ENCODE data around the gene ARHGAP4.

ARHGAP4 gene

DNA sequence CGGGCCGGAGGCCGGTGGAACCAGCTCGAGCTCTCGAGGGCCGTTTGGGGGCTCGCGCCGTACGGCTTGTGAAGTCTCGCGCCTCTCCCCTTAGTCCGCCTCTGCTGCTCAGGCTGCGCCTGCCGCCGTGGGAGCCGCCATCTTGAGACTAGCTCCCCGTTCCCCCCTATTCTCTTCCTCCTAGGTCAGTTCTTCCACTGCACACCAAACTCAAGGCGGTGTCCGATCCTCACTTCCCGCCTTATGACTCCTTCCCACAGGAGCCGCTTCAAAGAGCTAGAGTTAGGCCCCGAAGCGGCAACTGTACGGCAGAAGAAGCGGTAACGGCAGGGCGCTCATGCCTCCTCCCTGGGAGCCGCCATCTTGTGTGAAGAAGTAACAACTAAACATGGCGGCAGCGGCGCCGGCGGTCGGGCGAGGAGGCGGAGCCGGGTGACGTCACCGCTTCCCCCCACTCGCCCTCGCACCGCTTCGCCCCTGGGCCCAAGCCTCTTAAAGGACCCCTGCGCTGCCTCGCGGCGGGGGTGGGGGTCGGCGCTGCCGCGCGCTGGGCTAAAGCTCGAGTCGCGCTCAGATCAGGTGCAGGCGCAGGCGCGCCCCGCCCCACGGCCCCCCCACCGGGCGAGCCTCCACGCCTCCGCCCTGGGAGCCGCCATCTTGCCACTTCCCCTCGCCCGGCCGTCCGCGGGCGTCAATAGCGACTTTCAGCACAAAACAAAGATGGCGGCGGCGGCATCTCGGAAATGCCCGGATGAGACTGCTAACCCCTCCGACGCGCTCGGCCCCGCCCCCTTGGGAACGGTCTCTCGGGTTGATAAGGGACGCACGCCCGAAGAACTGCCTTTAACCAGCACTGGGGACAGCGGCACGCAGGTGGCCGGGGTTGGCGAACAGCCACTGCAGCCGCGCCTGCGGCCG, 45.6 kb upstream of the ARHGAP4 start, which contains the start of gene HCFC1:
HCFC1 (minus strand) TSS at position 369 of the 918 bp plus-strand sequence. CDS start 978 bp downstream, outside the sequence.
- Histone ChIP-seq H3K27me3 (no peaks in the 10 kb centered on the region), H3K4me3 (ENCODE audit: low read depth, low read length) (peak within 1 kb of the TSS; percentile 93)
- TF ChIP-seq, protein P1, sequence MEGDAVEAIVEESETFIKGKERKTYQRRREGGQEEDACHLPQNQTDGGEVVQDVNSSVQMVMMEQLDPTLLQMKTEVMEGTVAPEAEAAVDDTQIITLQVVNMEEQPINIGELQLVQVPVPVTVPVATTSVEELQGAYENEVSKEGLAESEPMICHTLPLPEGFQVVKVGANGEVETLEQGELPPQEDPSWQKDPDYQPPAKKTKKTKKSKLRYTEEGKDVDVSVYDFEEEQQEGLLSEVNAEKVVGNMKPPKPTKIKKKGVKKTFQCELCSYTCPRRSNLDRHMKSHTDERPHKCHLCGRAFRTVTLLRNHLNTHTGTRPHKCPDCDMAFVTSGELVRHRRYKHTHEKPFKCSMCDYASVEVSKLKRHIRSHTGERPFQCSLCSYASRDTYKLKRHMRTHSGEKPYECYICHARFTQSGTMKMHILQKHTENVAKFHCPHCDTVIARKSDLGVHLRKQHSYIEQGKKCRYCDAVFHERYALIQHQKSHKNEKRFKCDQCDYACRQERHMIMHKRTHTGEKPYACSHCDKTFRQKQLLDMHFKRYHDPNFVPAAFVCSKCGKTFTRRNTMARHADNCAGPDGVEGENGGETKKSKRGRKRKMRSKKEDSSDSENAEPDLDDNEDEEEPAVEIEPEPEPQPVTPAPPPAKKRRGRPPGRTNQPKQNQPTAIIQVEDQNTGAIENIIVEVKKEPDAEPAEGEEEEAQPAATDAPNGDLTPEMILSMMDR (IDR thresholded peaks at IDR 0.05; ENCODE audit: low read depth, low read length): no peak

DNA sequence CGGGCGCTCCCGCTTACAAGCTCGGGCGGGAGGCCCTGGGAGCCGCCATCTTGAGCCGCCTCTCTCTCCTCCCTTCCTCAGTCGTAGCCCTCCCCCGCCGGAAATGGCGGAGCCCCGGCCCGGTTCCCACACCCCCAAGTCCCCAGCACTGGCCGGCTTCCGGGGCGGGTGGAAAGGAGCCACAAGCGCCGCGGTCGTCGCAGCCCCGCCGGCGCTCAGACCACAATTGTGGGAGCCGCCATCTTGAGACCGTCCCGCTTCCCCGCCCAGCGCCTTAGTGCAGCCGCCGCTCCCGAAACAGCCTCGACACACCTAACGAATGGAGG, 45.0 kb upstream of the ARHGAP4 start:
- no peaks in the 10 kb centered on the region for H3K9me3 ChIP-seq
- H3K4me3 ChIP-seq (ENCODE audit: low read depth, low read length): peak overlapping the region; percentile 93

More for the DNA sequence above, 45.6 kb upstream of the ARHGAP4 start, which contains the start of gene HCFC1:
- no peaks in the 10 kb centered on the region for H3K9me3 ChIP-seq
- DNase-seq: peak; percentile 91
- peaks cover 7% of the 10 kb centered on the region for H3K4me1 ChIP-seq
- H3K36me3 ChIP-seq: peaks cover 29% of the 10 kb centered on the region

DNA sequence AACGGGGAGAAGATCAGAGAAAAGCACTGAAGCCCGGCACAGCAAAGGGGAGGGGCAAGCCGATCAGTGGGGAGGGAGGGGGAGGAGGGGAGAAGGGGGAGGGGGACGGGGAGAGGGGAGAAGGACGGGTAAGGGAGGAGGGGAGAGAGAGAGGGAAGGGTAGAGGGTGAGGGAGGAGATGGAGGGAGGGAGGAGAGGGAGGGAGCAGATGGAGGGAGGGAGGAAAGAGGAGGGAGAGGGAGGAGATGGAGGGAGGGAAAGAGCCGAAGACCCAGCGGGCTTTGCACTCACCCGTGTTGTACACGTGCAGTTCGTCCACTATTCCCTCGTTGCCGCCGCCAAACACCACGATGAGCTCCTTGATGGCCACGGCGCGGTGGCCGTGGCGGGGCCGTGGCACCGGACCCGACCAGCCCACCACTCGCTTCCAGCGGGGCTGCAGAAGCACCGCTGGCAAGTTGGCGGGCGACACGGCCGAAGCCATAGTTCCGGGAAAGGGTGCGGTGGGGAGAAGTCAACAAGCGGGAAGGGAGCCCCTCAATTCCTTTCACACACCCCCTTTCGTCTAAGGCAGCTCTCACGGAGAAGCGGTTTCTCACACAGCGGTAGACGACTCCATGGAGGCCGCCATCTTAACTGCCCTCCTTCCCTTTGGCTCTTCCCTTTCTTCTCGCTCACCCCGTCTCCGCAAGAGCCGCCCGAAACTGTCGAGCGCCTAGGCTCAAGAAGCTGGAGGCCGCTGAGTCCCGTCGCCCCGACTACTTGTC, 44.5 kb upstream of the ARHGAP4 start:
- peaks cover 10% of the 10 kb centered on the region for H3K4me1 ChIP-seq
- H3K27me3 ChIP-seq: no peaks in the 10 kb centered on the region
- H3K9me3 ChIP-seq: no peaks in the 10 kb centered on the region
- H3K4me3 ChIP-seq (ENCODE audit: low read depth, low read length): peak overlapping the region; percentile 93
- H3K36me3 ChIP-seq: peaks cover 30% of the 10 kb centered on the region
- TF ChIP-seq, protein P1 (IDR thresholded peaks at IDR 0.05; ENCODE audit: low read depth, low read length): no peak
- peak; percentile 59 for DNase-seq

More for the DNA sequence above, 45.0 kb upstream of the ARHGAP4 start:
- TF ChIP-seq, protein P1 (IDR thresholded peaks at IDR 0.05; ENCODE audit: low read depth, low read length): no peak
- Histone ChIP-seq H3K27me3 (no peaks in the 10 kb centered on the region), H3K36me3 (peaks cover 30% of the 10 kb centered on the region), H3K4me1 (peaks cover 10% of the 10 kb centered on the region)
- DNase-seq: peak; percentile 89

DNA sequence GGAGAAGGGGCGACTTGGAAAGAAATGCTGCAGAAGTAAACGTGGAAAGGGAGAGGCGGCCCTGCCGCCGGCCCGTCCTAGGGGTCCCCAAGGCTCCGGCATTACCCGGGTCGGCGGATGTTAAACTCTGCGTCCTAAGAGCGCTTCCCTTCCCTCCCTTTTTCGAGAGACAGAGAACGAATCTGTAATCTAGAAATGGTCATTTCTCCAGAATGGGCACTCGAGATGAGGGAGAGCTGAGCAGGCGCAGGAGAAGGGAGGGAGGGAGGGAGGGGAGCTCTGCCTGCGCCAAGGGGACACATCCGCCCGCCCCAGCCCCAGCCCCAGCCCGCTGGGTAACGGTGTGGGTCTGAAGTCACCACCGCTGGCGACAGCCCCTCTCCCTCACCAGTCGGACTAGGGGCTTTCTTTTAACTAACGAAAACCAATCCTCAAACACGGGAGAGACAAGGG, 43.9 kb upstream of the ARHGAP4 start:
- Histone ChIP-seq H3K4me3 (ENCODE audit: low read depth, low read length) (peak overlapping the region; percentile 93), H3K36me3 (peaks cover 33% of the 10 kb centered on the region), H3K4me1 (peaks cover 10% of the 10 kb centered on the region), H3K9me3 (no peaks in the 10 kb centered on the region), H3K27me3 (no peaks in the 10 kb centered on the region)
- DNase-seq: no peak
- TF ChIP-seq, protein P1 (IDR thresholded peaks at IDR 0.05; ENCODE audit: low read depth, low read length): no peak

DNA sequence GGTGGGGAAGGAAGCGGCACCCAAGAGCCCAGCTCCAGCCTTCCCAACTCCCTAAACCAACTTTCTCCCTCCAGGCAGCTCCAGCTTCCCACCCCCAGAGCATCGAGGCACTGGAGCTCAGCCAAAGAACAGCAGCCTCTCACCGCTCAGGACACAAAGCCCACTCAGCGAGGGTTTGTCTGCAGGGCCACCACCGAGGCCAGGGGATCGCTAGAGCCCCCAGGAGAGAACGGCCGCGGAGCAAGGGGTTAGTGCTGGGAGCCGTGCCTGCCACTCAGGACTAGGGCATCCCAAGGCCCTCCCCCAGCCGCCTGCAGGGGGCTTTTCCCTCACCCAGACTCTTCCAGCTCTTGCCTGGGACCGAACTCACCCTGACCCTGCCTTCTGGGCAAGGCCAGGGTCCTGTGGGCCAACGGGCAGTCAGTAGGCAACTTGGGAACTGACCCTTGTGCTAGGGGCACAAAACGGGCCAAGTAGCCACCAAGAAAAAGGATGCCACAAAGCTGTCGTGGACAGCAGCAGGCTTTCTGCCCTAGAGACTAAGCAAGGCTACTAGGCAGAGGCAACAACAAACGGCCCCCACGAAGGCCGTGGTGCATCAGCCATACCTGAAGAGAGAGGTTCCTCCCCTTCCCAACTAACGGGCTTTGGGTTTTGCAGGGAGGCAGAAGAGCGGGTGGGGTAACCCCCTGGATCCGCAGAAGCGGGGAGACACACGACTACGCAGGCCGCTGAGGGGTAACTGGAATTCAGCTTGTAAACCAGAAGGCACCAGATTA, 43.2 kb upstream of the ARHGAP4 start:
- TF ChIP-seq, protein P1 (IDR thresholded peaks at IDR 0.05; ENCODE audit: low read depth, low read length): peak; percentile 12; the same call in 1 of the 2 replicates
- H3K4me1 ChIP-seq: peaks cover 9% of the 10 kb centered on the region
- DNase-seq: peak; percentile 42
- peaks cover 38% of the 10 kb centered on the region for H3K36me3 ChIP-seq
- no peaks in the 10 kb centered on the region for H3K27me3 ChIP-seq
- peak overlapping the region; percentile 93 for H3K4me3 ChIP-seq (ENCODE audit: low read depth, low read length)
- no peaks in the 10 kb centered on the region for H3K9me3 ChIP-seq
